ENCODE results near the gene MIPEP.

MIPEP gene

DNA sequence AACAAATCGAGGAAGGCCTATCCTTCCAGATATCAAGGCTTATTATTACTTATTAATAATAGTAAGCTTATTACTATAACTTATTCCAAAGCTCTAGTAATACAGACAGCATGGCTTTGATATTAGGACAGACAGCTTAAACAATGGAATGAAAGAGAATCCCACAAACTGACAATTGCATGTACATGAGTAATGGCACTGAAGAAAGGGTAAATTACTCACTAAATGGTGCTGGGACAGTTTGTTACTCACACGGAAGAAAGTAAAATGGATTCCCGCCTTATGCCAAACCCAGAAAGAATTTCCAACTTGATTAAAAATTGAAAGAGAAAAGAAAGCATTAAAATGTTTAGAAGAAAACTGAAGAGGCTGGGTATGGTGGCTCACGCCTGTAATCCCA, 60.3 kb downstream of the MIPEP start:
- TF ChIP-seq, protein P1, sequence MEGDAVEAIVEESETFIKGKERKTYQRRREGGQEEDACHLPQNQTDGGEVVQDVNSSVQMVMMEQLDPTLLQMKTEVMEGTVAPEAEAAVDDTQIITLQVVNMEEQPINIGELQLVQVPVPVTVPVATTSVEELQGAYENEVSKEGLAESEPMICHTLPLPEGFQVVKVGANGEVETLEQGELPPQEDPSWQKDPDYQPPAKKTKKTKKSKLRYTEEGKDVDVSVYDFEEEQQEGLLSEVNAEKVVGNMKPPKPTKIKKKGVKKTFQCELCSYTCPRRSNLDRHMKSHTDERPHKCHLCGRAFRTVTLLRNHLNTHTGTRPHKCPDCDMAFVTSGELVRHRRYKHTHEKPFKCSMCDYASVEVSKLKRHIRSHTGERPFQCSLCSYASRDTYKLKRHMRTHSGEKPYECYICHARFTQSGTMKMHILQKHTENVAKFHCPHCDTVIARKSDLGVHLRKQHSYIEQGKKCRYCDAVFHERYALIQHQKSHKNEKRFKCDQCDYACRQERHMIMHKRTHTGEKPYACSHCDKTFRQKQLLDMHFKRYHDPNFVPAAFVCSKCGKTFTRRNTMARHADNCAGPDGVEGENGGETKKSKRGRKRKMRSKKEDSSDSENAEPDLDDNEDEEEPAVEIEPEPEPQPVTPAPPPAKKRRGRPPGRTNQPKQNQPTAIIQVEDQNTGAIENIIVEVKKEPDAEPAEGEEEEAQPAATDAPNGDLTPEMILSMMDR (IDR thresholded peaks at IDR 0.05; ENCODE audit: insufficient read depth, low read length): no peak
- TF ChIP-seq SPI1 (IDR thresholded peaks at IDR 0.05; ENCODE audit: borderline replicate concordance, low read depth): no peak
- TF ChIP-seq GABPA (IDR thresholded peaks at IDR 0.05; ENCODE audit: low read depth): no peak
- TF ChIP-seq, protein P2, sequence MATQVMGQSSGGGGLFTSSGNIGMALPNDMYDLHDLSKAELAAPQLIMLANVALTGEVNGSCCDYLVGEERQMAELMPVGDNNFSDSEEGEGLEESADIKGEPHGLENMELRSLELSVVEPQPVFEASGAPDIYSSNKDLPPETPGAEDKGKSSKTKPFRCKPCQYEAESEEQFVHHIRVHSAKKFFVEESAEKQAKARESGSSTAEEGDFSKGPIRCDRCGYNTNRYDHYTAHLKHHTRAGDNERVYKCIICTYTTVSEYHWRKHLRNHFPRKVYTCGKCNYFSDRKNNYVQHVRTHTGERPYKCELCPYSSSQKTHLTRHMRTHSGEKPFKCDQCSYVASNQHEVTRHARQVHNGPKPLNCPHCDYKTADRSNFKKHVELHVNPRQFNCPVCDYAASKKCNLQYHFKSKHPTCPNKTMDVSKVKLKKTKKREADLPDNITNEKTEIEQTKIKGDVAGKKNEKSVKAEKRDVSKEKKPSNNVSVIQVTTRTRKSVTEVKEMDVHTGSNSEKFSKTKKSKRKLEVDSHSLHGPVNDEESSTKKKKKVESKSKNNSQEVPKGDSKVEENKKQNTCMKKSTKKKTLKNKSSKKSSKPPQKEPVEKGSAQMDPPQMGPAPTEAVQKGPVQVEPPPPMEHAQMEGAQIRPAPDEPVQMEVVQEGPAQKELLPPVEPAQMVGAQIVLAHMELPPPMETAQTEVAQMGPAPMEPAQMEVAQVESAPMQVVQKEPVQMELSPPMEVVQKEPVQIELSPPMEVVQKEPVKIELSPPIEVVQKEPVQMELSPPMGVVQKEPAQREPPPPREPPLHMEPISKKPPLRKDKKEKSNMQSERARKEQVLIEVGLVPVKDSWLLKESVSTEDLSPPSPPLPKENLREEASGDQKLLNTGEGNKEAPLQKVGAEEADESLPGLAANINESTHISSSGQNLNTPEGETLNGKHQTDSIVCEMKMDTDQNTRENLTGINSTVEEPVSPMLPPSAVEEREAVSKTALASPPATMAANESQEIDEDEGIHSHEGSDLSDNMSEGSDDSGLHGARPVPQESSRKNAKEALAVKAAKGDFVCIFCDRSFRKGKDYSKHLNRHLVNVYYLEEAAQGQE (IDR thresholded peaks at IDR 0.05; ENCODE audit: insufficient replicate concordance, low read depth): no peak
- no peak for TF ChIP-seq POLR2AphosphoS5 (IDR thresholded peaks at IDR 0.05; ENCODE audit: low read depth)
- H3K27ac ChIP-seq (replicated peaks): no peak overlapping the region
- H3K27me3 ChIP-seq (ENCODE audit: insufficient read depth, poor library complexity, severe bottlenecking): no peaks in the 10 kb centered on the region
- no peak overlapping the region for H3K4me3 ChIP-seq (replicated peaks; ENCODE audit: insufficient read depth, low read length)
- DNase-seq (ENCODE audit: low read depth in 1 of 2, low spot score in 1 of 2): no peak

DNA sequence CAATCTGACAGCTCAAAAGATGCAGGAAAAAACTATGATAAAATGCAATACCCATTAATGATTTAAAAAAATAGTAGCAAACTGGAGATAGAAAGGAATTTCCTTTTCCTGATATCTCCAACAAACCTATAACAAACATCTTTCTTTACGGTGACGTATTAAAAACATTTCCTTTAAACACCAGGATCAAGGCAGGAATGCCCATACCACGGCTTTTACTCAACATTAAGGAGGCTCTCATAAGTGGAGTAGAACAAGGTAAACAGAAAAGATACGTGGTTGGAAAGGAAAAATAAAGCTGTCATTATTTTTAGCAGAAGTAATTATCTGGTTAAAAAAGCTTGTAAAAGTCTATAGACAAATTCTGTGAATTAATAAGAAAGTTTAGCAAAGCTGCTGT, 61.1 kb downstream of the MIPEP start:
- no peaks in the 10 kb centered on the region for H3K27me3 ChIP-seq (ENCODE audit: insufficient read depth, poor library complexity, severe bottlenecking)
- DNase-seq (ENCODE audit: low read depth in 1 of 2, low spot score in 1 of 2): no peak
- H3K4me3 ChIP-seq (replicated peaks; ENCODE audit: insufficient read depth, low read length): no peak overlapping the region
- H3K27ac ChIP-seq (replicated peaks): no peak overlapping the region
- TF ChIP-seq, protein P2 (IDR thresholded peaks at IDR 0.05; ENCODE audit: insufficient replicate concordance, low read depth): no peak
- TF ChIP-seq SPI1 (IDR thresholded peaks at IDR 0.05; ENCODE audit: borderline replicate concordance, low read depth) (no peak), GABPA (IDR thresholded peaks at IDR 0.05; ENCODE audit: low read depth) (no peak), POLR2AphosphoS5 (IDR thresholded peaks at IDR 0.05; ENCODE audit: low read depth) (no peak)
- TF ChIP-seq, protein P1 (IDR thresholded peaks at IDR 0.05; ENCODE audit: insufficient read depth, low read length): no peak

DNA sequence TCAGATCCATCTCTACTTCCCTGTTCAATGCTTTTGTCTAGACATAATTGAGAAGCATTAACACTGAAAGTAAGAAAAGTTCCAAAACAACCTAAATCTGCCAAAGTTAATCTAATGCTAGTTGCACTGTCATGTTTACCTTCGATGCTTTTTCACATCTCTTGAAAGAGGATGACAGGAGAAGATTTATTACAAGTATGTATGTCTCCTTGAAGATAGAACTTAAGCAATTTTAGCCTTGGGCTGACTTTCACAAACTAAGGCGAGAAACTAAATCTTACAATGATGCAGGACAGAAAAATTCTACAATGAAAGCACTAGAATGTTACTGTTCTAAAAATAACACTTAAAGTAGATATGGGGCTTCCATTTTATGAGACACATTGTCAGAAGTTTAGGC, 64.0 kb downstream of the MIPEP start:
- no peak overlapping the region for H3K4me3 ChIP-seq (replicated peaks; ENCODE audit: insufficient read depth, low read length)
- DNase-seq (ENCODE audit: low read depth in 1 of 2, low spot score in 1 of 2): no peak
- no peak overlapping the region for H3K27ac ChIP-seq (replicated peaks)
- no peak for TF ChIP-seq SPI1 (IDR thresholded peaks at IDR 0.05; ENCODE audit: borderline replicate concordance, low read depth)
- TF ChIP-seq, protein P2 (IDR thresholded peaks at IDR 0.05; ENCODE audit: insufficient replicate concordance, low read depth): no peak
- no peak for TF ChIP-seq POLR2AphosphoS5 (IDR thresholded peaks at IDR 0.05; ENCODE audit: low read depth)
- no peak for TF ChIP-seq GABPA (IDR thresholded peaks at IDR 0.05; ENCODE audit: low read depth)
- TF ChIP-seq, protein P1 (IDR thresholded peaks at IDR 0.05; ENCODE audit: insufficient read depth, low read length): no peak
- no peaks in the 10 kb centered on the region for H3K27me3 ChIP-seq (ENCODE audit: insufficient read depth, poor library complexity, severe bottlenecking)

Data from HL-60 (cell line).